ENCODE data around the gene ZBTB1. TPM values are rescaled to one million over a fixed set of nuclear protein-coding genes. Genes with fewer than 3 reads are reported as not detected.

Gene ZBTB1
- total RNA-seq, 2 donors from 2014 or later = 37.9 to 43.3 TPM

- no peak for DNase-seq (ENCODE audit: low spot score)
- H3K27ac ChIP-seq = no peak overlapping the region
- no peak for ATAC-seq (ENCODE audit: insufficient number of reproducible peaks, low FRiP score, low read depth)
- no peak overlapping the region for H3K4me3 ChIP-seq
- peaks cover 16 to 21% of the 10 kb centered on the region in 2 donors for H3K4me1 ChIP-seq (ENCODE audit: control insufficient read depth in 1 of 2, low read depth in 2 of 2)
- H3K36me3 ChIP-seq = peaks cover 7% of the 10 kb centered on the region
- no peaks in the 10 kb centered on the region for H3K9me3 ChIP-seq
- TF ChIP-seq CTCF (IDR thresholded peaks at IDR 0.05) = no peak
- H3K27me3 ChIP-seq (replicated peaks; ENCODE audit: insufficient read depth) = no peaks in the 10 kb centered on the region
Measured at GRCh38 chr14:64496764-64497163, 7.8 kb upstream of the ZBTB1 start.

- ATAC-seq (ENCODE audit: insufficient number of reproducible peaks, low FRiP score, low read depth) (no peak), DNase-seq (ENCODE audit: low spot score) (no peak)
- Histone ChIP-seq H3K36me3 (peaks cover 5% of the 10 kb centered on the region), H3K27me3 (replicated peaks; ENCODE audit: insufficient read depth) (no peaks in the 10 kb centered on the region), H3K27ac (no peak overlapping the region), H3K4me3 (no peak overlapping the region), H3K9me3 (no peaks in the 10 kb centered on the region), H3K4me1 (ENCODE audit: control insufficient read depth in 1 of 2, low read depth in 2 of 2) (peaks cover 24 to 32% of the 10 kb centered on the region in 2 donors)
- no peak for TF ChIP-seq CTCF (IDR thresholded peaks at IDR 0.05)
Measured at GRCh38 chr14:64500088-64500487, 4.5 kb upstream of the ZBTB1 start.

- H3K36me3 ChIP-seq = no peaks in the 10 kb centered on the region
- DNase-seq (ENCODE audit: low spot score) = no peak
- no peaks in the 10 kb centered on the region for H3K27me3 ChIP-seq (replicated peaks; ENCODE audit: insufficient read depth)
- H3K9me3 ChIP-seq = no peaks in the 10 kb centered on the region
- H3K4me3 ChIP-seq = peak overlapping the region; percentile 98
- peak; percentile 27 for ATAC-seq (ENCODE audit: insufficient number of reproducible peaks, low FRiP score, low read depth)
- peaks cover 29 to 41% of the 10 kb centered on the region in 2 donors for H3K4me1 ChIP-seq (ENCODE audit: control insufficient read depth in 1 of 2, low read depth in 2 of 2)
- peak overlapping the region; percentile 100 for H3K27ac ChIP-seq
- peak; percentile 13 for TF ChIP-seq CTCF (IDR thresholded peaks at IDR 0.05)
Measured at GRCh38 chr14:64501411-64502171, 3.0 kb upstream of the ZBTB1 start.

GRCh38 chr14:64502456-64502855 is 2.1 kb upstream of the ZBTB1 start:
- ATAC-seq (ENCODE audit: insufficient number of reproducible peaks, low FRiP score, low read depth) = no peak
- Histone ChIP-seq H3K9me3 (no peaks in the 10 kb centered on the region), H3K4me3 (peak overlapping the region; percentile 98), H3K27ac (peak overlapping the region; percentile 100), H3K4me1 (ENCODE audit: control insufficient read depth in 1 of 2, low read depth in 2 of 2) (peaks cover 36 to 50% of the 10 kb centered on the region in 2 donors), H3K27me3 (replicated peaks; ENCODE audit: insufficient read depth) (no peaks in the 10 kb centered on the region), H3K36me3 (no peaks in the 10 kb centered on the region)
- no peak for TF ChIP-seq CTCF (IDR thresholded peaks at IDR 0.05)
- no peak for DNase-seq (ENCODE audit: low spot score)

GRCh38 chr14:64502887-64503433 is 1.6 kb upstream of the ZBTB1 start:
- Histone ChIP-seq H3K4me1 (ENCODE audit: control insufficient read depth in 1 of 2, low read depth in 2 of 2) (peaks cover 41 to 55% of the 10 kb centered on the region in 2 donors), H3K27me3 (replicated peaks; ENCODE audit: insufficient read depth) (no peaks in the 10 kb centered on the region), H3K36me3 (no peaks in the 10 kb centered on the region), H3K9me3 (no peaks in the 10 kb centered on the region), H3K27ac (peak overlapping the region; percentile 100), H3K4me3 (peak overlapping the region; percentile 98)
- no peak for TF ChIP-seq CTCF (IDR thresholded peaks at IDR 0.05)
- ATAC-seq (ENCODE audit: insufficient number of reproducible peaks, low FRiP score, low read depth) = no peak
- DNase-seq (ENCODE audit: low spot score) = no peak
